ENCODE results near the gene WBP2. TPM values are rescaled to one million over a fixed set of nuclear protein-coding genes. Genes with fewer than 3 reads are reported as not detected.

WBP2 gene
- total RNA-seq, 2 experiments from 2014 or later: 98.5 to 114 TPM

DNA sequence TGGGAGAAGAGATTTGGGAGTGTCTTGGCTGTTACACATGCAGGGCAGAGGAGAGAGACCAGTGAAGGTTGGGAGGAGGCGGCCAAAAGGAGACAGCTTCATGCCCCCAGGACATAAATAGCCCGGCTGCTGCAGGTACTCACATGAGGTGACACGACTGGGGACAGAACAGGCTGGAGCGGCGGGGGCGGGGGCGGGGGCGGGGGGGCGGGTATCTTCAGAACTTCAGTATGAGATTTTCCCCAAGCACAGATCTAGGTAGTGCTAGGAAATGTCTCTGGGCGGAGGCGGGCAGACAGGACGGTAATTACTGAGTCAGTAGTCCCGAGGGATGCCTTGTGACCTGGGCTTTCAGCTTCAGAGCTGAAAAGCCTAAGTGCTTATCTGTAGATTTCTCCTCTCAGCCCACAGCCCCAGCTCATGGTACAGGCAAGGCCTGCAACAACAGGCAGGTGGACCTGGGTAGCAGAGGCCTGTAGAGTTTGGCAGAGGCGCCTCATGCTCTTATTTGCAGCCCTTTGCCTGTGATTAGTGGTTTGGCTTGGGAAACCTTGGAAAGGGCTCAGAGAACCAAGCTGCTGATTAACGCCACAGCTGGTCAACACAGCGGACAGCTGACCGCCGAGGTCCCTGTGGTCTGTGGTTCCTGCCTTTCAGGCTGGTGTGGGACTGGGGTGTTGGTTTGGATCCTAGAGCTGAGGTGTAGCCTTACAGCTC is 46.1 kb downstream of the WBP2 start:
- H3K27ac Mint-ChIP-seq: no peak overlapping the region

DNA sequence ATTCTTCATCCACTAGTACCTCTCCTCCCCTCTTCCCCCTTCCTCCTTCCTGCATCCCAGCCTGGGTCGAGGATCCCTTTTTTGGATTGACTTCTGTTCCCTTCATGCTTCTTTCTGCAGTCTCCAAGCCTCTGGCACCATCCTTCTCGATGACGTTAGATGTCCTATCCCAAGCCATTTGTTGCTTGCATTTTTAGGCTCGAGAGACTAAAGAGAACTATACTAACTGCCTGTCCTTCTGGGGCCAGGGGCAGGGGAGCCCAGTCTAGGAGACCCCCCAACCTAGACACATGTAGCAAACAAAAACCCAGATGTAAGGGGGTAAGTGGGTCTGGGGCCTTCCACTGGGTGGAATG is 46.6 kb downstream of the WBP2 start:
- H3K27me3 ChIP-seq (ENCODE audit: control insufficient read depth in 1 of 2, insufficient read depth in 2 of 2, low read length in 2 of 2): no peaks in the 10 kb centered on the region
- H3K4me3 Mint-ChIP-seq: no peak overlapping the region
- peaks cover 8% of the 10 kb centered on the region for H3K4me1 Mint-ChIP-seq (ENCODE audit: low read depth)
- no peaks in the 10 kb centered on the region for H3K9me3 ChIP-seq (ENCODE audit: control insufficient read depth in 1 of 2, insufficient read depth in 1 of 2, low read length in 2 of 2)
- H3K36me3 Mint-ChIP-seq (ENCODE audit: low read depth): peaks cover 38% of the 10 kb centered on the region
- no peaks in the 10 kb centered on the region for H3K27me3 Mint-ChIP-seq
- no peak overlapping the region for H3K27ac ChIP-seq (ENCODE audit: low read depth in 1 of 2, low read length in 2 of 2)
- H3K9me3 Mint-ChIP-seq: no peaks in the 10 kb centered on the region
- intact Hi-C loops (cut with DNase I, micrococcal nuclease): no loop called here
- ChIA-PET CTCF (no interaction called here), POLR2A (interaction anchor here (0.6 kb wide), 1 partner anchor 25 kb away, joined by 3 read pairs; no protein-coding TSS in a partner anchor)
- no peak overlapping the region for H3K27ac Mint-ChIP-seq
- no peaks in the 10 kb centered on the region for H3K4me1 ChIP-seq (ENCODE audit: insufficient read depth, low read length)
- ATAC-seq (ENCODE audit: poor library complexity) (no peak), DNase-seq (no peak)
- peaks cover 36% of the 10 kb centered on the region for H3K36me3 ChIP-seq (ENCODE audit: insufficient read depth, low read length)
- H3K4me3 ChIP-seq (ENCODE audit: low read length): no peak overlapping the region
- TF ChIP-seq, protein P1, sequence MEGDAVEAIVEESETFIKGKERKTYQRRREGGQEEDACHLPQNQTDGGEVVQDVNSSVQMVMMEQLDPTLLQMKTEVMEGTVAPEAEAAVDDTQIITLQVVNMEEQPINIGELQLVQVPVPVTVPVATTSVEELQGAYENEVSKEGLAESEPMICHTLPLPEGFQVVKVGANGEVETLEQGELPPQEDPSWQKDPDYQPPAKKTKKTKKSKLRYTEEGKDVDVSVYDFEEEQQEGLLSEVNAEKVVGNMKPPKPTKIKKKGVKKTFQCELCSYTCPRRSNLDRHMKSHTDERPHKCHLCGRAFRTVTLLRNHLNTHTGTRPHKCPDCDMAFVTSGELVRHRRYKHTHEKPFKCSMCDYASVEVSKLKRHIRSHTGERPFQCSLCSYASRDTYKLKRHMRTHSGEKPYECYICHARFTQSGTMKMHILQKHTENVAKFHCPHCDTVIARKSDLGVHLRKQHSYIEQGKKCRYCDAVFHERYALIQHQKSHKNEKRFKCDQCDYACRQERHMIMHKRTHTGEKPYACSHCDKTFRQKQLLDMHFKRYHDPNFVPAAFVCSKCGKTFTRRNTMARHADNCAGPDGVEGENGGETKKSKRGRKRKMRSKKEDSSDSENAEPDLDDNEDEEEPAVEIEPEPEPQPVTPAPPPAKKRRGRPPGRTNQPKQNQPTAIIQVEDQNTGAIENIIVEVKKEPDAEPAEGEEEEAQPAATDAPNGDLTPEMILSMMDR (IDR thresholded peaks at IDR 0.05): no peak

More for the DNA sequence above, 46.1 kb downstream of the WBP2 start:
- Histone ChIP-seq H3K9me3 (ENCODE audit: control insufficient read depth in 1 of 2, insufficient read depth in 1 of 2, low read length in 2 of 2) (no peaks in the 10 kb centered on the region), H3K27me3 (ENCODE audit: control insufficient read depth in 1 of 2, insufficient read depth in 2 of 2, low read length in 2 of 2) (no peaks in the 10 kb centered on the region), H3K4me1 (ENCODE audit: insufficient read depth, low read length) (no peaks in the 10 kb centered on the region), H3K4me3 (ENCODE audit: low read length) (no peak overlapping the region), H3K27ac (ENCODE audit: low read depth in 1 of 2, low read length in 2 of 2) (no peak overlapping the region), H3K36me3 (ENCODE audit: insufficient read depth, low read length) (peaks cover 40% of the 10 kb centered on the region)
- Mint-ChIP-seq H3K36me3 (ENCODE audit: low read depth) (peaks cover 32% of the 10 kb centered on the region), H3K4me1 (ENCODE audit: low read depth) (peaks cover 5% of the 10 kb centered on the region), H3K4me3 (no peak overlapping the region), H3K9me3 (no peaks in the 10 kb centered on the region), H3K27me3 (no peaks in the 10 kb centered on the region)
- CTCF ChIA-PET: no interaction called here
- ATAC-seq (ENCODE audit: poor library complexity): no peak
- DNase-seq: no peak
- intact Hi-C loops (cut with DNase I, micrococcal nuclease): no loop called here
- TF ChIP-seq, protein P1 (IDR thresholded peaks at IDR 0.05): no peak
- POLR2A ChIA-PET: no interaction called here

DNA sequence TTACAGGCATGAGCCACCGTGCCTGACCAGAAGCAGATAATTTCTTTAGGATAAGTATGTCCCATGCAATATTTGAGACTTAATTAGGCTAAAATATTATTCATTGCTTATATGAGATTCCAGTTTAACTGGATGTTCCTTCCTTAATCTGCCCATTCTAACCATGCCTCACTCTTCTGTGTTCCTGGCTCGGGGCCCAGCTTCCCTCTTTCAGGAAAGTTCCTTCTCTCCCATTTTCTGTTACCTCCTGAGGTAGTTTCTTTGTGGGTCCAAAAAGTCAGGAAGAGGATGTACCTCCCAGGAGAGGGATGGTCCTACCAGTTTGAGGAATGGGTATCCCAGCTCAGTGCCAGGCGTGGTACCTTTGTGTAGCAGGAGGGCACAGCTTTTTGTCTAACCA is 47.3 kb downstream of the WBP2 start:
- no peaks in the 10 kb centered on the region for H3K9me3 ChIP-seq (ENCODE audit: control insufficient read depth in 1 of 2, insufficient read depth in 1 of 2, low read length in 2 of 2)
- H3K4me1 ChIP-seq (ENCODE audit: insufficient read depth, low read length): no peaks in the 10 kb centered on the region
- CTCF ChIA-PET: no interaction called here
- POLR2A ChIA-PET: interaction anchor here (0.6 kb wide), 1 partner anchor 25 kb away, joined by 3 read pairs; no protein-coding TSS in a partner anchor
- no peak overlapping the region for H3K27ac Mint-ChIP-seq
- ATAC-seq (ENCODE audit: poor library complexity): no peak
- intact Hi-C loops (cut with DNase I, micrococcal nuclease): no loop called here
- no peak overlapping the region for H3K4me3 Mint-ChIP-seq
- H3K9me3 Mint-ChIP-seq: no peaks in the 10 kb centered on the region
- H3K27me3 Mint-ChIP-seq: no peaks in the 10 kb centered on the region
- TF ChIP-seq, protein P1 (IDR thresholded peaks at IDR 0.05): no peak
- no peak for DNase-seq
- no peaks in the 10 kb centered on the region for H3K27me3 ChIP-seq (ENCODE audit: control insufficient read depth in 1 of 2, insufficient read depth in 2 of 2, low read length in 2 of 2)
- H3K4me1 Mint-ChIP-seq (ENCODE audit: low read depth): peaks cover 12% of the 10 kb centered on the region
- no peak overlapping the region for H3K27ac ChIP-seq (ENCODE audit: low read depth in 1 of 2, low read length in 2 of 2)
- H3K36me3 ChIP-seq (ENCODE audit: insufficient read depth, low read length): peaks cover 29% of the 10 kb centered on the region
- H3K36me3 Mint-ChIP-seq (ENCODE audit: low read depth): peaks cover 41% of the 10 kb centered on the region
- H3K4me3 ChIP-seq (ENCODE audit: low read length): no peak overlapping the region

All from CD4-positive, alpha-beta T cell (primary cell).